GM23338 (cell line): ENCODE data around the gene KRT81. TPM values are rescaled to one million over a fixed set of nuclear protein-coding genes. Genes with fewer than 3 reads are reported as not detected.

Source experiments
- ATAC-seq: fragments of 200-7000 bp; cut with Tn5 transposase; 3 replicates; pipeline ENCODE4 v1.9.1; 2020
- DNase-seq: peaks from one replicate; pipeline ENCODE4 v3.0.0-alpha.2; 2015; ENCODE audit warnings: low spot score
- H2AFZ ChIP-seq: fragments of 200-600 bp; sonication (generic); 2 replicates; pipeline ENCODE4 v1.8.0; 2016; ENCODE audit warnings: antibody characterized with exemption, mild to moderate bottlenecking, moderate library complexity
- H3F3A ChIP-seq: fragments of 200-600 bp; sonication (generic); replicated peaks from 2 replicates; pipeline ENCODE4 v1.8.0; 2017; ENCODE audit warnings: antibody characterized with exemption, mixed run types, low read depth
- H3K27ac ChIP-seq: fragments of 200-600 bp; sonication (generic); 2 replicates; pipeline ENCODE4 v1.6.1; 2016; ENCODE audit warnings: low read depth
- H3K27me3 ChIP-seq: fragments of 200-600 bp; sonication (generic); 2 replicates; pipeline ENCODE4 v1.8.0; 2016; ENCODE audit warnings: mild to moderate bottlenecking, mixed run types, moderate library complexity; ENCODE audit not compliant: insufficient read depth
- H3K36me3 ChIP-seq: fragments of 200-600 bp; sonication (generic); 2 replicates; pipeline ENCODE4 v1.8.0; 2016; ENCODE audit warnings: mild to moderate bottlenecking; ENCODE audit not compliant: insufficient read depth
- H3K4me1 ChIP-seq: fragments of 200-600 bp; sonication (generic); 2 replicates; pipeline ENCODE4 v1.8.0; 2016; ENCODE audit warnings: mild to moderate bottlenecking, moderate library complexity; ENCODE audit not compliant: insufficient read depth
- H3K4me2 ChIP-seq: fragments of 200-600 bp; sonication (generic); 2 replicates; pipeline ENCODE4 v1.7.1; 2017; ENCODE audit warnings: mixed run types
- H3K4me3 ChIP-seq: fragments of 200-600 bp; sonication (generic); 2 replicates; pipeline ENCODE4 v1.6.1; 2016; ENCODE audit warnings: mixed run types
- H3K79me2 ChIP-seq: fragments of 200-600 bp; sonication (generic); replicated peaks from 2 replicates; pipeline ENCODE4 v1.8.0; 2017; ENCODE audit warnings: mild to moderate bottlenecking; ENCODE audit not compliant: insufficient read depth
- H3K9me2 ChIP-seq: fragments of 200-600 bp; sonication (generic); 2 replicates; pipeline ENCODE4 v1.8.0; 2017; ENCODE audit not compliant: insufficient read depth
- H4K20me1 ChIP-seq: fragments of 200-600 bp; sonication (generic); replicated peaks from 2 replicates; pipeline ENCODE4 v1.8.0; 2017; ENCODE audit warnings: mild to moderate bottlenecking; ENCODE audit not compliant: insufficient read depth
- H3K27ac Mint-ChIP-seq: 2 replicates; pipeline ENCODE4 v1.8.0; 2020; ENCODE audit warnings: inconsistent platforms, mild to moderate bottlenecking, moderate library complexity, mixed read lengths
- H3K27me3 Mint-ChIP-seq: 3 replicates; pipeline ENCODE4 v1.8.0; 2022; ENCODE audit warnings: low read depth, mild to moderate bottlenecking, moderate library complexity, mixed read lengths, inconsistent platforms; ENCODE audit not compliant: insufficient read depth, poor library complexity
- H3K36me3 Mint-ChIP-seq: 3 replicates; pipeline ENCODE4 v1.8.0; 2021; ENCODE audit warnings: low read depth, mild to moderate bottlenecking, inconsistent platforms, moderate library complexity, mixed read lengths
- H3K4me1 Mint-ChIP-seq: 3 replicates; pipeline ENCODE4 v1.8.0; 2020; ENCODE audit warnings: mild to moderate bottlenecking, inconsistent platforms, mixed read lengths
- H3K4me3 Mint-ChIP-seq: 3 replicates; pipeline ENCODE4 v1.8.0; 2021; ENCODE audit warnings: moderate library complexity, mild to moderate bottlenecking, inconsistent platforms, mixed read lengths
- H3K9me3 Mint-ChIP-seq: 3 replicates; pipeline ENCODE4 v1.8.0; 2020; ENCODE audit warnings: moderate library complexity, mild to moderate bottlenecking, inconsistent platforms, mixed read lengths
- CREB1 ChIP-seq: fragments of 250-450 bp; sonication (Bioruptor Pico); IDR thresholded peaks from 2 replicates; pipeline ENCODE4 v1.5.0; 2020; ENCODE audit warnings: low read depth, mild to moderate bottlenecking, moderate library complexity
- EZH2 ChIP-seq: fragments of 200-600 bp; sonication (generic); IDR thresholded peaks from one replicate; pipeline ENCODE4 v1.8.0; 2017; ENCODE audit warnings: antibody characterized with exemption, mild to moderate bottlenecking, low read depth; ENCODE audit not compliant: unreplicated experiment
- EZH2phosphoT487 ChIP-seq: fragments of 200-600 bp; sonication (generic); IDR thresholded peaks from one replicate; pipeline ENCODE4 v1.8.1; 2018; ENCODE audit warnings: antibody characterized with exemption; ENCODE audit not compliant: unreplicated experiment
- NANOG ChIP-seq: IDR thresholded peaks from 2 replicates; pipeline ENCODE4 v1.6.1; 2016; ENCODE audit warnings: antibody characterized with exemption, borderline replicate concordance
- POLR2AphosphoS5 ChIP-seq: IDR thresholded peaks from 2 replicates; pipeline ENCODE4 v1.6.1; 2016; ENCODE audit warnings: antibody characterized with exemption, low read depth
- STAT1 ChIP-seq: IDR thresholded peaks from one replicate; pipeline ENCODE4 v1.6.1; 2016; ENCODE audit warnings: antibody characterized with exemption; ENCODE audit not compliant: unreplicated experiment
- ZNF331 ChIP-seq: fragments of 250-450 bp; sonication (Bioruptor Pico); IDR thresholded peaks from 2 replicates; pipeline ENCODE4 v1.5.0; 2020; ENCODE audit warnings: low read depth, mild to moderate bottlenecking, moderate library complexity
- polyA plus RNA-seq: library from polyadenylated mRNA; unstranded; fragments of >200 nt; fragmentation: Nextera tagmentation; extraction: Ambion mirVana; gene quantifications from 2 replicates; pipeline ENCODE4 v1.2.1, GENCODE V29; 2016
- total RNA-seq: library from RNA; depleted of rRNA; stranded (reverse); fragments of >200 nt; shearing (Covaris generic); gene quantifications from 2 replicates; pipeline ENCODE4 v1.2.3, GENCODE V29; 2014
- TF ChIP-seq, protein P1 (sequence below), 2 experiments: fragments of 200-600 bp in 1 of 2; sonication (generic) in 1 of 2; conservative IDR thresholded peaks; 2 replicates each; pipeline versions ENCODE4 v1.5.1 to v1.6.1; 2016 to 2017; ENCODE audit warnings: antibody characterized with exemption in 2 of 2, low read depth in 2 of 2, mild to moderate bottlenecking in 2 of 2, moderate library complexity in 1 of 2
- TF ChIP-seq, protein P2 (sequence below): IDR thresholded peaks from one replicate; pipeline ENCODE4 v1.6.1; 2018; ENCODE audit warnings: antibody characterized with exemption; ENCODE audit not compliant: unreplicated experiment

KRT81 gene
- total and polyA plus RNA-seq, 2 experiments from 2014 or later: not detected

DNA sequence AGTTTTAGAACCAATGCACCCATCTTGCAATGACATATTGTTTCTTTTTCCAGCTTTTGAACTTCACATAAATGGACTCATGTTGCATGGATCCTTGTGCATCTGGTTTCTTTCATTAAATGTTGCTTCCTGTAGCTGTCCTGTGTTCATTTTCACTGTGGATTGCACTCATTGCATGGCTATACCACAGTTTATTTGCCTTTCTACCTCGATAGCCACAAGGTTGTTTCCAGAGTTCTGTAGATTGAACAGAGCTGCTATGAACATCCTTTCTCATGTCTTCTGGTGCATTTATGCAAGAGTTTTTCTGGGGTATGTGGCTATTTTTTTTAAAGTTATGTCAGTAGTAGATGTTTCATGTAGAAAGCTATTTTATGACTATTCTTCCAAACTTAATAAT is 3.5 kb upstream of the KRT81 start:
- Histone ChIP-seq H3K27ac (no peak overlapping the region), H3K36me3 (no peaks in the 10 kb centered on the region), H3K4me2 (no peak overlapping the region), H3K4me3 (no peak overlapping the region), H3K9me2 (no peaks in the 10 kb centered on the region), H3K79me2 (no peaks in the 10 kb centered on the region), H3K27me3 (no peaks in the 10 kb centered on the region), H3F3A (no peaks in the 10 kb centered on the region), H4K20me1 (no peaks in the 10 kb centered on the region), H3K4me1 (no peaks in the 10 kb centered on the region), H2AFZ (no peak overlapping the region)
- H3K4me1 Mint-ChIP-seq: peaks cover 4% of the 10 kb centered on the region; the same call in 1 of the 3 replicates
- H3K36me3 Mint-ChIP-seq: no peaks in the 10 kb centered on the region
- H3K9me3 Mint-ChIP-seq: no peaks in the 10 kb centered on the region
- ATAC-seq (no peak), DNase-seq (no peak)
- H3K27ac Mint-ChIP-seq: no peak overlapping the region
- H3K27me3 Mint-ChIP-seq: peaks cover 5% of the 10 kb centered on the region
- no peak overlapping the region for H3K4me3 Mint-ChIP-seq
- TF ChIP-seq ZNF331 (CRISPR knock-in tag) (no peak), CREB1 (CRISPR knock-in tag) (no peak), STAT1 (no peak), EZH2 (no peak), POLR2AphosphoS5 (no peak), NANOG (no peak), EZH2phosphoT487 (no peak)
- TF ChIP-seq, protein P1, sequence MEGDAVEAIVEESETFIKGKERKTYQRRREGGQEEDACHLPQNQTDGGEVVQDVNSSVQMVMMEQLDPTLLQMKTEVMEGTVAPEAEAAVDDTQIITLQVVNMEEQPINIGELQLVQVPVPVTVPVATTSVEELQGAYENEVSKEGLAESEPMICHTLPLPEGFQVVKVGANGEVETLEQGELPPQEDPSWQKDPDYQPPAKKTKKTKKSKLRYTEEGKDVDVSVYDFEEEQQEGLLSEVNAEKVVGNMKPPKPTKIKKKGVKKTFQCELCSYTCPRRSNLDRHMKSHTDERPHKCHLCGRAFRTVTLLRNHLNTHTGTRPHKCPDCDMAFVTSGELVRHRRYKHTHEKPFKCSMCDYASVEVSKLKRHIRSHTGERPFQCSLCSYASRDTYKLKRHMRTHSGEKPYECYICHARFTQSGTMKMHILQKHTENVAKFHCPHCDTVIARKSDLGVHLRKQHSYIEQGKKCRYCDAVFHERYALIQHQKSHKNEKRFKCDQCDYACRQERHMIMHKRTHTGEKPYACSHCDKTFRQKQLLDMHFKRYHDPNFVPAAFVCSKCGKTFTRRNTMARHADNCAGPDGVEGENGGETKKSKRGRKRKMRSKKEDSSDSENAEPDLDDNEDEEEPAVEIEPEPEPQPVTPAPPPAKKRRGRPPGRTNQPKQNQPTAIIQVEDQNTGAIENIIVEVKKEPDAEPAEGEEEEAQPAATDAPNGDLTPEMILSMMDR (conservative IDR thresholded peaks at IDR 0.05; ENCODE audit: low read depth in 2 of 2): no peak
- TF ChIP-seq, protein P2, sequence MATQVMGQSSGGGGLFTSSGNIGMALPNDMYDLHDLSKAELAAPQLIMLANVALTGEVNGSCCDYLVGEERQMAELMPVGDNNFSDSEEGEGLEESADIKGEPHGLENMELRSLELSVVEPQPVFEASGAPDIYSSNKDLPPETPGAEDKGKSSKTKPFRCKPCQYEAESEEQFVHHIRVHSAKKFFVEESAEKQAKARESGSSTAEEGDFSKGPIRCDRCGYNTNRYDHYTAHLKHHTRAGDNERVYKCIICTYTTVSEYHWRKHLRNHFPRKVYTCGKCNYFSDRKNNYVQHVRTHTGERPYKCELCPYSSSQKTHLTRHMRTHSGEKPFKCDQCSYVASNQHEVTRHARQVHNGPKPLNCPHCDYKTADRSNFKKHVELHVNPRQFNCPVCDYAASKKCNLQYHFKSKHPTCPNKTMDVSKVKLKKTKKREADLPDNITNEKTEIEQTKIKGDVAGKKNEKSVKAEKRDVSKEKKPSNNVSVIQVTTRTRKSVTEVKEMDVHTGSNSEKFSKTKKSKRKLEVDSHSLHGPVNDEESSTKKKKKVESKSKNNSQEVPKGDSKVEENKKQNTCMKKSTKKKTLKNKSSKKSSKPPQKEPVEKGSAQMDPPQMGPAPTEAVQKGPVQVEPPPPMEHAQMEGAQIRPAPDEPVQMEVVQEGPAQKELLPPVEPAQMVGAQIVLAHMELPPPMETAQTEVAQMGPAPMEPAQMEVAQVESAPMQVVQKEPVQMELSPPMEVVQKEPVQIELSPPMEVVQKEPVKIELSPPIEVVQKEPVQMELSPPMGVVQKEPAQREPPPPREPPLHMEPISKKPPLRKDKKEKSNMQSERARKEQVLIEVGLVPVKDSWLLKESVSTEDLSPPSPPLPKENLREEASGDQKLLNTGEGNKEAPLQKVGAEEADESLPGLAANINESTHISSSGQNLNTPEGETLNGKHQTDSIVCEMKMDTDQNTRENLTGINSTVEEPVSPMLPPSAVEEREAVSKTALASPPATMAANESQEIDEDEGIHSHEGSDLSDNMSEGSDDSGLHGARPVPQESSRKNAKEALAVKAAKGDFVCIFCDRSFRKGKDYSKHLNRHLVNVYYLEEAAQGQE: no peak

DNA sequence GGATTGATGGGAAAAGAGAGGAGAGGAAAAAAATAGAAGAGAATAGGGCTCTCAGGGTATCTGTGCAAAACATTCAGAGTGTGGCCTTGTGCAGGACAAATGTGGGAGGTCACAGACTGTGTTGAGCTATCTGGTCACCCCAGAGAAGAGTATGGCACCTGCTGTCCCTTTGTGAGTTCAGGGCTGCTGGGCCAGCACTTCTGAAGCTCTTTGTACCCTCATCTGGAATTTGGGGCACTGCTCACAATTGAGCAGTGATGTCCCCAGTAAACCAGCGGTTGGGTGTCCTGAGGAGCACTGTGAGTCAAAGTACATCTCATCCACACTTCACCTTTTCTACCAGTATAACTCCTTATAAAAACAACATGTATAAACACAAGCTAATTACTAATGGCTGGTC is 2.6 kb upstream of the KRT81 start:
- Histone ChIP-seq H3K79me2 (no peaks in the 10 kb centered on the region), H3K36me3 (no peaks in the 10 kb centered on the region), H3K4me3 (no peak overlapping the region), H3K27ac (no peak overlapping the region), H3K9me2 (no peaks in the 10 kb centered on the region), H4K20me1 (no peaks in the 10 kb centered on the region), H2AFZ (no peak overlapping the region), H3K4me1 (no peaks in the 10 kb centered on the region), H3K4me2 (no peak overlapping the region), H3K27me3 (no peaks in the 10 kb centered on the region), H3F3A (no peaks in the 10 kb centered on the region)
- DNase-seq (no peak), ATAC-seq (no peak)
- H3K9me3 Mint-ChIP-seq: no peaks in the 10 kb centered on the region
- H3K4me1 Mint-ChIP-seq: peaks cover 4% of the 10 kb centered on the region; the same call in 1 of the 3 replicates
- no peaks in the 10 kb centered on the region for H3K36me3 Mint-ChIP-seq
- no peak overlapping the region for H3K4me3 Mint-ChIP-seq
- peaks cover 4% of the 10 kb centered on the region for H3K27me3 Mint-ChIP-seq
- H3K27ac Mint-ChIP-seq: no peak overlapping the region
- TF ChIP-seq, protein P1 (conservative IDR thresholded peaks at IDR 0.05; ENCODE audit: low read depth in 2 of 2): no peak
- TF ChIP-seq EZH2phosphoT487: no peak
- TF ChIP-seq, protein P2: no peak
